ENCODE results near the gene OR52A5.
A peak's percentile ranks its signal among the peaks of the same experiment; 100 is the strongest.
"Not testable (repeated sequence)": the region's sequence is repeated elsewhere in the genome, so short reads cannot be mapped to it uniquely, and the experiment has no call there.

Gene OR52A5

GRCh38 chr11:5137996-5138395 lies at the start of gene OR52A5:
Gene OR52A5, minus strand, starts transcription at chr11:5138356. Its CDS starts 5,714 bp downstream, at chr11:5132642.
- DNase-seq, result no peak

- DNase-seq, result no peak
Measured at GRCh38 chr11:5178046-5178837, 40.1 kb upstream of the OR52A5 start.

- DNase-seq, result no peak
Measured at GRCh38 chr11:5174934-5175333, 36.8 kb upstream of the OR52A5 start.

- DNase-seq, result no peak
Measured at GRCh38 chr11:5171856-5172255, 33.7 kb upstream of the OR52A5 start.

GRCh38 chr11:5165898-5166297 lies 27.7 kb upstream of the OR52A5 start:
- not testable (repeated sequence) for DNase-seq

GRCh38 chr11:5164807-5165206 lies 26.7 kb upstream of the OR52A5 start:
- DNase-seq, result not testable (repeated sequence)

GRCh38 chr11:5161045-5161444 lies 22.9 kb upstream of the OR52A5 start:
- DNase-seq, result not testable (repeated sequence)

GRCh38 chr11:5160217-5160616 lies 22.1 kb upstream of the OR52A5 start:
- DNase-seq, result not testable (repeated sequence)

GRCh38 chr11:5159806-5160205 lies 21.6 kb upstream of the OR52A5 start:
- DNase-seq, result no peak

GRCh38 chr11:5154657-5155056 lies 16.5 kb upstream of the OR52A5 start, which contains the start of gene OR52A1:
Gene OR52A1, minus strand, starts transcription at chr11:5154757. Its CDS starts 2,388 bp downstream, at chr11:5152369.
- no peak for DNase-seq

- DNase-seq, result no peak
Measured at GRCh38 chr11:5153574-5154431, 15.6 kb upstream of the OR52A5 start.

- DNase-seq, result no peak
Measured at GRCh38 chr11:5151713-5152153, 13.6 kb upstream of the OR52A5 start.

- DNase-seq, result not testable (repeated sequence)
Measured at GRCh38 chr11:5144206-5144605, 6.0 kb upstream of the OR52A5 start.

- no peak for DNase-seq
Measured at GRCh38 chr11:5137014-5137413, 1.1 kb downstream of the OR52A5 start.

- DNase-seq, result no peak
Measured at GRCh38 chr11:5136261-5136660, 1.9 kb downstream of the OR52A5 start.

- no peak for DNase-seq
Measured at GRCh38 chr11:5131584-5132335, 6.4 kb downstream of the OR52A5 start.

GRCh38 chr11:5129457-5129877 lies 8.7 kb downstream of the OR52A5 start:
- DNase-seq, result no peak

- no peak for DNase-seq
Measured at GRCh38 chr11:5124891-5125620, 13.1 kb downstream of the OR52A5 start.

- DNase-seq, result peak; percentile 87
Measured at GRCh38 chr11:5123802-5124521, 14.2 kb downstream of the OR52A5 start.

- DNase-seq, result no peak
Measured at GRCh38 chr11:5118893-5119292, 19.3 kb downstream of the OR52A5 start.

- no peak for DNase-seq
Measured at GRCh38 chr11:5117588-5117987, 20.6 kb downstream of the OR52A5 start.
